GM12872 (cell line): Measurements from ENCODE around the gene BNC2.

ENCODE experiments used
- CTCF ChIP-seq: IDR thresholded peaks from 3 replicates; pipeline ENCODE4 v1.5.1; 2011; ENCODE audit warnings: low read depth, mild to moderate bottlenecking, low read length, moderate library complexity; ENCODE audit not compliant: insufficient read depth

Gene BNC2

GRCh38 chr9:16834817-16835216, 35.7 kb downstream of the BNC2 start:
- TF ChIP-seq CTCF, result no peak

- no peak for TF ChIP-seq CTCF
These were observed 37.1 kb downstream of the BNC2 start for GRCh38 chr9:16833296-16833835.

- no peak for TF ChIP-seq CTCF
These were observed 38.4 kb downstream of the BNC2 start for GRCh38 chr9:16832101-16832500.

- TF ChIP-seq CTCF, result no peak
These were observed 39.7 kb downstream of the BNC2 start for GRCh38 chr9:16830806-16831205.

GRCh38 chr9:16828340-16829281, 41.9 kb downstream of the BNC2 start:
- TF ChIP-seq CTCF, result no peak

- no peak for TF ChIP-seq CTCF
These were observed 44.4 kb downstream of the BNC2 start for GRCh38 chr9:16825971-16826625.

GRCh38 chr9:16825331-16825725, 45.1 kb downstream of the BNC2 start:
- TF ChIP-seq CTCF, result no peak
